Measurements from ENCODE around the gene P3H4. TPM values are rescaled to one million over a fixed set of nuclear protein-coding genes. Genes with fewer than 3 reads are reported as not detected.
"Not testable (repeated sequence)": the region's sequence is repeated elsewhere in the genome, so short reads cannot be mapped to it uniquely, and the experiment has no call there.

P3H4 gene
- total RNA-seq, 2 experiments from 2014 or later = 1.8 to 1.9 TPM

DNA sequence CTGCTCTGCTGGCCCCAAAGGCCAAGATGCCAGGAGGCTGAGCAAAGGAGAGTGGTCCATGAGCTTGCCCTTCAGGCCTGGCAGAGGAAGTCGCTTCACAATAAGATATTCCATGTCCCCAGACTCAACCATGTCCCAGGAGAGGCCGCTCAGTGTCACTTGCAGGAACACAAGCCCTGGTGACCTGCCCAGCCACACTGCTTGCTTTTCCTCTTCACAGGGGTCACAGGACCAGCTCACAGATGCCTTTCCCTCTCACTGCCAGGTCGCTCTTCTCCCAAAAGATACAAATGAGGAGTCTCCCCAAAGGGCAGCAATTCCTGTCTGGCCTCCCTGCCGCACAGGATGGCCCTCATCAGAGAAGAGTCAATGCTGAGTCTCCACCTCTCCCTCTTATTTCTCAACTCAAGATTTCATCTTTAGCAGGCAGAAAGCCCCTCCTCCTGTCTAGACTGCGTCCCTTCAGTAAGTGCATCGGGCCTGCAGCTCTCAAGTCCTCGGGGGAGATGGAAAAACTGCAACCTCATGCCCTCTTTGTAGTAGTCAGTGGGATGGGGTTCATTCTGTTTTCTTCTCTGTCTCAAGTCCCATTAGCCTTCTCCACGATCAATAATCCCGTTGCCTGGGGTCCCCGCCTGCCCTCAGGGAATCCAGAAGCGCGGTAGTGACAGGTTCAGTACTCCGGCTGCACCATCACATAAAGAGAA, 30.2 kb downstream of the P3H4 start:
- POLR2A ChIA-PET = interaction anchor here (0.6 kb wide), 1 partner anchor 8 kb away, joined by 3 read pairs; no protein-coding TSS in a partner anchor

GRCh38 chr17:41779954-41780353, 31.8 kb downstream of the P3H4 start:
- DNase-seq = no peak
- H3K27me3 Mint-ChIP-seq = peaks cover 20% of the 10 kb centered on the region
- H3K4me3 Mint-ChIP-seq = no peak overlapping the region
- H3K4me1 Mint-ChIP-seq = peaks cover 6% of the 10 kb centered on the region
- H3K9me3 Mint-ChIP-seq = no peaks in the 10 kb centered on the region
- no peak overlapping the region for H3K27ac Mint-ChIP-seq
- CTCF ChIA-PET = no interaction called here
- H3K36me3 Mint-ChIP-seq (ENCODE audit: low read depth) = no peaks in the 10 kb centered on the region
- POLR2A ChIA-PET = no interaction called here

More for the DNA sequence above, 30.2 kb downstream of the P3H4 start:
- H3K4me3 Mint-ChIP-seq = no peak overlapping the region
- H3K27me3 Mint-ChIP-seq = peaks cover 24% of the 10 kb centered on the region
- CTCF ChIA-PET = interaction anchor here (1.4 kb wide), 1 partner anchor 20 kb away, joined by 4 read pairs; no protein-coding TSS in a partner anchor
- no peak for DNase-seq
- H3K36me3 Mint-ChIP-seq (ENCODE audit: low read depth) = no peaks in the 10 kb centered on the region
- no peak overlapping the region for H3K27ac Mint-ChIP-seq
- H3K9me3 Mint-ChIP-seq = no peaks in the 10 kb centered on the region
- H3K4me1 Mint-ChIP-seq = peaks cover 13% of the 10 kb centered on the region

DNA sequence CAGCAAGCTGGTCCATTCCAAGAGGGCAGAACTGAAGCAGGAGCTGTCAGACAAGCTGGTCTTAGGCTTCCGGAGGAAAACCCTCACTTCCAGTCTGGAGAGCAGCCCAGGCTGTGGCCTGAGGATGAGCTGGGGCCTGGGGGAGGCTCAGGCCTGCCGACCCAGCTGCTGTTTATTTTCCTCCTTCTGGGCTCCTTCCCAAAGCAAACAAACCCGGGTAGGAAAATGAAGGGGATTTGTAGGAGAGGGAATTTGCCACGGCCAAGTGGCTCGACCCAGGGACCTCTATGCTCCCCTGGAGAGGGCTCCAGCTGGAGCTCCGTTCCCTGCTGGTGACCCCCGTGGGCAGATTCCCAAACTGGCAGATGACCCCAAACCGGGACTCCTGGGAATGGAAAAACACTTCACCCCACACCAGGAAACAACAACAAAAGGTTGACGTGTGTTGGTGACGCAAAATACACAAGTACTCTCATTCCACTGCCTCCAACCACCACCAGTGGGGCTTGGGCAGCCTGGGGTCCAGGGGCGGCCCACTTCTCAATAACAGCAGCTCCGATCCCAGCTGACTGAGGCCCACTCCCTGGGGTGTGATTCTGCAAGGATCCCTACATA, 34.1 kb downstream of the P3H4 start:
- Mint-ChIP-seq H3K4me1 (no peaks in the 10 kb centered on the region), H3K4me3 (no peak overlapping the region), H3K27me3 (peaks cover 9% of the 10 kb centered on the region), H3K27ac (no peak overlapping the region), H3K36me3 (ENCODE audit: low read depth) (no peaks in the 10 kb centered on the region), H3K9me3 (no peaks in the 10 kb centered on the region)
- CTCF ChIA-PET = interaction anchor here (1.6 kb wide), 1 partner anchor 9 kb away, joined by 5 read pairs; the partner anchor contains the start of gene JUP
- POLR2A ChIA-PET = no interaction called here
- DNase-seq = no peak

GRCh38 chr17:41777157-41777573, 34.6 kb downstream of the P3H4 start:
- Mint-ChIP-seq H3K4me3 (no peak overlapping the region), H3K27me3 (peaks cover 6% of the 10 kb centered on the region), H3K9me3 (no peaks in the 10 kb centered on the region), H3K27ac (no peak overlapping the region), H3K4me1 (no peaks in the 10 kb centered on the region), H3K36me3 (ENCODE audit: low read depth) (no peaks in the 10 kb centered on the region)
- no peak for DNase-seq
- ChIA-PET CTCF (no interaction called here), POLR2A (no interaction called here)

DNA sequence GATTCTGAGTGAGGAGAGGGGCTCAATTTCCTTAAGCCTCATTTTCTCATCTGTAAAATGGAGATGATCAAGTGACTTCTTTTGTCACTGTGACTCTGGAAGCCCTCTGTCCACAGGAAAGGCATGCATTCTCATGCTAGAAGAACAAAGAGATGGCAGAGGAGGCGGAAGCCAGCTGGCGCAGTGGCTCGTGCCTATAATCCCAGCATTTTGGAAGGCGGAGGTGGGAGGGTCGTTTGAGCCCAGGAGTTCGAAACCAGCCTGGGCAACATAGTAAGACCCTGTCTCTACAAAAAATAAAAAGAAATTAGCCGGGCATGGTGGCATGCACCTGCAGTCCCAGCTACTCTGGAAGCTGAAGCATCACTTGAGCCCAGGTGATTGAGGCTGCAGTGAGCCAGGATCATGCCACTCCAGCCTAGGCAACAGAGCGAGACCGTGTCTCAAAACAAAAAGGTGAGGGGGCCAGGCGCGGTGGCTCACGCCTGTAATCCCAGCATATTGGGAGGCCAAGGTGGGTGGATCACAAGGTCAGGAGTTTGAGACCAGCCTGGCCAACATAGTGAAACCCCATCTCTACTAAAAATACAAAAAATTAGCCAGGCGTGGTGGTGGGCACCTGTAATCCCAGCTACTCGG, 35.4 kb downstream of the P3H4 start:
- CTCF ChIA-PET; H3K4me1 Mint-ChIP-seq; H3K9me3 Mint-ChIP-seq; H3K27ac Mint-ChIP-seq; H3K4me3 Mint-ChIP-seq; H3K36me3 Mint-ChIP-seq (ENCODE audit: low read depth); DNase-seq; H3K27me3 Mint-ChIP-seq: not testable (repeated sequence)
- POLR2A ChIA-PET = interaction anchor here (0.6 kb wide), 1 partner anchor 765 kb away, joined by 3 read pairs; no protein-coding TSS in a partner anchor

GRCh38 chr17:41775394-41776226, 36.1 kb downstream of the P3H4 start:
- Mint-ChIP-seq H3K36me3 (ENCODE audit: low read depth) (no peaks in the 10 kb centered on the region), H3K27me3 (no peaks in the 10 kb centered on the region), H3K9me3 (no peaks in the 10 kb centered on the region), H3K4me1 (no peaks in the 10 kb centered on the region), H3K4me3 (no peak overlapping the region), H3K27ac (no peak overlapping the region)
- ChIA-PET CTCF (no interaction called here), POLR2A (interaction anchor here (0.6 kb wide), 1 partner anchor 766 kb away, joined by 3 read pairs; no protein-coding TSS in a partner anchor)
- DNase-seq = no peak

GRCh38 chr17:41773731-41774193, 38.0 kb downstream of the P3H4 start:
- no peak overlapping the region for H3K4me3 Mint-ChIP-seq
- H3K9me3 Mint-ChIP-seq = no peaks in the 10 kb centered on the region
- H3K4me1 Mint-ChIP-seq = no peaks in the 10 kb centered on the region
- CTCF ChIA-PET = no interaction called here
- no peaks in the 10 kb centered on the region for H3K27me3 Mint-ChIP-seq
- H3K36me3 Mint-ChIP-seq (ENCODE audit: low read depth) = no peaks in the 10 kb centered on the region
- no peak for DNase-seq
- POLR2A ChIA-PET = interaction anchor here (1.5 kb wide), 1 partner anchor 19 kb away, joined by 3 read pairs; no protein-coding TSS in a partner anchor
- no peak overlapping the region for H3K27ac Mint-ChIP-seq

- ChIA-PET CTCF (no interaction called here), POLR2A (no interaction called here)
- no peak for DNase-seq
Observed at GRCh38 chr17:41773190-41773588, 38.6 kb downstream of the P3H4 start.

DNA sequence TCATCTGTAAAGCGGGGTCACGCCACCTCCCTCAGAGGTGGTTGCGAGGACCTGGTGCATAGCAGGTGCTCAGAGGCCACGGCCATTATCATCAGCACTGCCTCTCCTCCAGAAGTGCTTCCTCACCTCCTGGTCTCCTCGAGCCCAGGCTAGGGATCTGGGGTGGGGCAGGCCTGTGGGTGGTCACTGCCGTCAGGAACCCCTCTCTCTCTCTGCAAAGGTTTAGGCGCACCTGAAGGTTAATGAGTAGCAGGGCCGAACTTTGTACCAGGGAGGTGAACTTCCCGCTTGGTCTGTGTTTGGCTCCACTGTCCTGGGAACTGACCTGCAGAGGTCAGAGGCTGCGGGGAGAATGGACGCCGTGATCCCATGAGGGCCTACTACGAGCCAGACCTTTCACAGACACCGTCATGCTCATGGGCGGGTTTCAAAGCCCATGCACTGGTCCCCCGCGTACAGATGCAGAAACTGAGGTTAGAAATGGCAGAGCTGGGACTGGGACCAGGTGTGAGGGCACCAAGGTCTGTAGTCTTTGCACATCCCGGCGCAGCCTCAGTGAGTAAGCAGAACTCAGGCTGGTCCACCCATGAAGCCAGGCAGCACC, 39.1 kb downstream of the P3H4 start:
- Mint-ChIP-seq H3K4me3 (no peak overlapping the region), H3K27me3 (no peaks in the 10 kb centered on the region), H3K36me3 (ENCODE audit: low read depth) (no peaks in the 10 kb centered on the region), H3K9me3 (no peaks in the 10 kb centered on the region), H3K27ac (no peak overlapping the region), H3K4me1 (no peaks in the 10 kb centered on the region)
- DNase-seq = no peak
- ChIA-PET CTCF (no interaction called here), POLR2A (no interaction called here)

More at GRCh38 chr17:41773190-41773588, 38.6 kb downstream of the P3H4 start:
- no peak overlapping the region for H3K4me3 Mint-ChIP-seq
- no peak overlapping the region for H3K27ac Mint-ChIP-seq
- no peaks in the 10 kb centered on the region for H3K36me3 Mint-ChIP-seq (ENCODE audit: low read depth)
- no peaks in the 10 kb centered on the region for H3K27me3 Mint-ChIP-seq
- H3K4me1 Mint-ChIP-seq = no peaks in the 10 kb centered on the region
- H3K9me3 Mint-ChIP-seq = no peaks in the 10 kb centered on the region

DNA sequence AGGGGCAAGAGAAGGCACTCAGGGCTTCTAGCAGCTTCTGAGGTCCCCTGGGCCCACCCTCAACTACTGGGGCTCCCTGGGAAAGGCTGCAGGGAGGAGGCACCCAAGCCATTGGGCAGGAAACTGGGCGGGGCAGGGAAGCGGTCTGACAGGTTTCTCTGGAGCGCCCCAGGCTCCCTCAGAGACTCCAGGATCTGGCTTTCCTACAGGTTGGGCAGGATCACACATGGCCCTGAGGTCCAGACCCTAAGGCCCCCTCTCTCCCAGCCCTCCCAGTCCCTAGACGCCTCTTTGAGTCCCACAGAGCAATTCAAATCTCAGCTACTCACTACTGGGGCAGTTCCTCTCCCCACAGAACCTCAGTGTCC, 39.5 kb downstream of the P3H4 start:
- ChIA-PET POLR2A (no interaction called here), CTCF (no interaction called here)
- no peak for DNase-seq
- Mint-ChIP-seq H3K36me3 (ENCODE audit: low read depth) (no peaks in the 10 kb centered on the region), H3K27ac (no peak overlapping the region), H3K9me3 (no peaks in the 10 kb centered on the region), H3K27me3 (no peaks in the 10 kb centered on the region), H3K4me1 (no peaks in the 10 kb centered on the region), H3K4me3 (no peak overlapping the region)

- Mint-ChIP-seq H3K27me3 (no peaks in the 10 kb centered on the region), H3K36me3 (ENCODE audit: low read depth) (no peaks in the 10 kb centered on the region), H3K9me3 (no peaks in the 10 kb centered on the region), H3K4me1 (no peaks in the 10 kb centered on the region), H3K4me3 (no peak overlapping the region), H3K27ac (no peak overlapping the region)
- no peak for DNase-seq
- ChIA-PET POLR2A (no interaction called here), CTCF (interaction anchor here (0.6 kb wide), 1 partner anchor 178 kb away, joined by 3 read pairs; no protein-coding TSS in a partner anchor)
Observed at GRCh38 chr17:41771389-41772206, 40.2 kb downstream of the P3H4 start.

DNA sequence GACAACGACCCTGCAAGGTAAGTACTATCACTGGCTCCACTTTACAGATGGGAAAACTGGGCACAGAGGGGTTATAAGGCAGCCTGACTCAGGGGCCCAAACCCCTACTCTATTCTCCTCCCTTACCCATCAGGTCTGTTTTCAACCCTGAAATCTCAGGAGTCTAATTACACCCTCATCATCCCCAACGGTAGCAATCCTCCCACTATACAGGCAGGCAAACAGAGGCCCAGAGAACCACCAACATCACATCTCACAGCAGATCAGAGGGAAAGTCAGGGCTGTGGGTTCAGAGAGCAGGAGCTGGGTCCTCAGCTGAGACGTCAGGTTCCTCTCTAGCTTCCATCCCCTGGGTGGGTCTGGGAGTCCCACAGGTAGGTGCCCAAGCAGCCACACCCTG, 41.8 kb downstream of the P3H4 start:
- DNase-seq = no peak
- Mint-ChIP-seq H3K27me3 (no peaks in the 10 kb centered on the region), H3K36me3 (ENCODE audit: low read depth) (no peaks in the 10 kb centered on the region), H3K4me1 (no peaks in the 10 kb centered on the region), H3K4me3 (no peak overlapping the region), H3K9me3 (no peaks in the 10 kb centered on the region), H3K27ac (no peak overlapping the region)
- ChIA-PET POLR2A (no interaction called here), CTCF (no interaction called here)

All from activated CD4-positive, alpha-beta memory T cell treated with anti-CD3 and anti-CD28 coated beads, Interleukin-2, amount 10 ng/mL, durations not matched to agents 7 days and 5 days (primary cell).